Measurements from ENCODE around the gene NFRKB.

DNA sequence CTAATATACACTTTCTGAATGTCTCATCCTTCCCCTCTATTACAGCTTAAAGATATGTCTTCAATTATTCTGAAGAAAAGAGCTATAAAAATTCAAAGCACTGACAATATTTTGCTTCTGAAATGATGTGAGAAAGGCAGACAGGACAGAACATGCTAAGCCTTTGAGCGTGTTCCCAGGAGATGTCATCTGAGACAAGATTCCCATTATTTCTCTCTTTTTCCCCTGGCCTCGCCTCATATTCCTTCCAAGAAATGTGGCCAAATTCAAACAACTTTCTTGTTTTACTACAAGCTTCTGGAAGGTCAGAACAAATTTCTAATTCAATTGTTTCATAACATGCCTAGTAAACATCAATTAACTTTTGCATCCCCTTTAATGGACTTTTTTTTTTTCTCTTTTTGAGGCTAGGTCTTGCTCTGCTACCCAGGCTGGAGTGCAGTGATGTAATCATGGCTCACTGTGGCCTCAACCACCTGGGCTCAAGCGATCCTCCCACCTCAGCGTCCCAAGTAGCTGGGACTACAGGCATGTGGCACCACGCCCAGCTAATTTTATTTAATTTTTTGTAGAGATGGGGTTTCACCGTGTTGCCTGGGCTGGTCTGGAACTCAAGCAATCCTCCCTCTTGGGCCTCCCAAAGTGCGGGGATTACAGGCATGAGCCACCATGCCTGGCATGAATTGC is 37.1 kb upstream of the NFRKB start:
- TF ChIP-seq, protein P1, sequence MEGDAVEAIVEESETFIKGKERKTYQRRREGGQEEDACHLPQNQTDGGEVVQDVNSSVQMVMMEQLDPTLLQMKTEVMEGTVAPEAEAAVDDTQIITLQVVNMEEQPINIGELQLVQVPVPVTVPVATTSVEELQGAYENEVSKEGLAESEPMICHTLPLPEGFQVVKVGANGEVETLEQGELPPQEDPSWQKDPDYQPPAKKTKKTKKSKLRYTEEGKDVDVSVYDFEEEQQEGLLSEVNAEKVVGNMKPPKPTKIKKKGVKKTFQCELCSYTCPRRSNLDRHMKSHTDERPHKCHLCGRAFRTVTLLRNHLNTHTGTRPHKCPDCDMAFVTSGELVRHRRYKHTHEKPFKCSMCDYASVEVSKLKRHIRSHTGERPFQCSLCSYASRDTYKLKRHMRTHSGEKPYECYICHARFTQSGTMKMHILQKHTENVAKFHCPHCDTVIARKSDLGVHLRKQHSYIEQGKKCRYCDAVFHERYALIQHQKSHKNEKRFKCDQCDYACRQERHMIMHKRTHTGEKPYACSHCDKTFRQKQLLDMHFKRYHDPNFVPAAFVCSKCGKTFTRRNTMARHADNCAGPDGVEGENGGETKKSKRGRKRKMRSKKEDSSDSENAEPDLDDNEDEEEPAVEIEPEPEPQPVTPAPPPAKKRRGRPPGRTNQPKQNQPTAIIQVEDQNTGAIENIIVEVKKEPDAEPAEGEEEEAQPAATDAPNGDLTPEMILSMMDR (IDR thresholded peaks at IDR 0.05), result no peak
- TF ChIP-seq POLR2A (IDR thresholded peaks at IDR 0.05), result no peak
- no peak for TF ChIP-seq EP300 (IDR thresholded peaks at IDR 0.05)
